ENCODE measurements around the gene PLEKHG5. TPM values are rescaled to one million over a fixed set of nuclear protein-coding genes. Genes with fewer than 3 reads are reported as not detected.

Gene PLEKHG5
- total RNA-seq, 2 donors from 2014 or later = 14.1 to 22.3 TPM

GRCh38 chr1:6425658-6426057 is 65.8 kb downstream of the PLEKHG5 start:
- no peak for DNase-seq
- no peak for ATAC-seq
- intact Hi-C loops (cut with DNase I, micrococcal nuclease) = no loop called here

DNA sequence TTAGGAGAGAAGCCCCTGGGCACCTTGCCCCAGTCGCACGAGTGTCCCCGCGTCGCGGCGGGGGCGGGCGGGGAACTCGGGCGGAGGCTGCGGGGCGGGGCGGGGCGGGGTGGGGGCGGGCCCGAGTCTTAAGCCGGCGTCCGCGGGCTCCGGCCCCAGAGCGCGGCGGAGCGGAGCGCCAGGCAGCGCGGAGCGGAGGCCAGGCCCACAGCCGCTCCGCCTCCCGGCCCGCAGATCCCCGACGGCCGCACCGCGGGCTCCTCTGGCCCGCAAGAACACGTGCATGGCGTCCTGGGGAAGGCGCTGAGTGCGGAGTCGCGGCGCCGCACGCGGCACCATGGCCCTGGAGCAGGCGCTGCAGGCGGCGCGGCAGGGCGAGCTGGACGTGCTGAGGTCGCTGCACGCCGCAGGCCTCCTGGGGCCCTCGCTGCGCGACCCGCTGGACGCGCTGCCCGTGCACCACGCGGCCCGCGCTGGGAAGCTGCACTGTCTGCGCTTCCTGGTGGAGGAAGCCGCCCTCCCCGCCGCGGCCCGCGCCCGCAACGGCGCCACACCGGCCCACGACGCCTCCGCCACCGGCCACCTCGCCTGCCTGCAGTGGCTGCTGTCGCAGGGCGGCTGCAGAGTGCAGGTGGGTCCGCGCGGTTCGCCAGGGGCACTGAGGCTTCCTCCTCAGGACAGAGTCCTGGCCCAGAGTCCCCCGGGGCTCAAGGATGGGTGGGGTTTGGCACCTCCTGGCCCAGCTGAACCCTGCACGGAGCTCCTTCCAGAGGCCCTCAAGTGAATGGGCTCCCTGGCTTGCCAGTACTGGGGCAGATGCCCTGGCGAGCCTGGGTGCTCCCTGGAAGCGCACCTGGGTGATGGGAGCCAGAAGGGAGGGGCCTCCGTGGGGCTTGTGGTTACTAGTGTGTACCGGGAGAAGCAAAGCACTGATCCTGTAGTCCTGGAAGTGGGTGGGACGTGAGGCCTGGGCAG is 66.6 kb downstream of the PLEKHG5 start, which contains the start of gene ESPN:
Gene ESPN, plus strand, starts transcription at position 158 of the 975 bp plus-strand sequence. Its CDS starts 180 bp downstream, at position 338.
- DNase-seq (no peak), ATAC-seq (peak; percentile 34)
- intact Hi-C loops (cut with DNase I, micrococcal nuclease) = no loop called here

DNA sequence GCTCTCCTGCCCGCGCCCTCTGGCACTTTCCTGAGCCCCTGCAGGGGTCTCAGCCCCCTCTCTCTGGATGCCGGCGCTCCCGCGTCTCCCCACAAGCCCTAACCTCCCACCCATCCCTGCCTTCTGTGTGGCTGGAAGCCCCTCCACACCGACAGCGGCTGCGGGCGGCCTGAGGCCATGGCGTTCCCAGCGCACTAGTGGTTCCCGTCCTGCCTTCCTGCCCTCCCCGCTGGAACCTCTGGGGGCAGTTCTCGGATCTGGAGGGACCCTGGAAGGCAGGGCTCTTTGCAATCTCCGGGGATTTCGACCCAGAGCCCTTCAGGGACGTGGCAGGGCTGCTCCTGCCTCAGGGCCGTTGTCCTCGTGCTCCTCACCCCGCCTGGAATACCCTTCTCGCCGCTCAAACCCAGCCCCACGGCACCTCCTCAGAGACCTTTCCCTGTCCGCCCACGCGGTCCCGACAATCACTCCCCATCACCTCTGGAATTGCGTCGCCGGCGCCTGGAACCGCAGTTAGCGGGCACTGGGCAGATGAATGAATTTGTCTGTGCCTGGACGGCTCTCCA is 67.4 kb downstream of the PLEKHG5 start:
- intact Hi-C loops (cut with DNase I, micrococcal nuclease) = no loop called here
- no peak for DNase-seq
- no peak for ATAC-seq

- intact Hi-C loops (cut with DNase I, micrococcal nuclease) = no loop called here
- peak; percentile 34 for ATAC-seq
- DNase-seq = peak; percentile 56 to 87
These were observed 68.0 kb downstream of the PLEKHG5 start for GRCh38 chr1:6423321-6423999.

- intact Hi-C loops (cut with DNase I, micrococcal nuclease) = no loop called here
- DNase-seq (no peak), ATAC-seq (no peak)
These were observed 70.2 kb downstream of the PLEKHG5 start for GRCh38 chr1:6421266-6421665.

GRCh38 chr1:6420454-6421042 is 70.9 kb downstream of the PLEKHG5 start:
- DNase-seq (peak; percentile 71 to 76), ATAC-seq (peak; percentile 38)
- intact Hi-C loops (cut with DNase I, micrococcal nuclease) = no loop called here

DNA sequence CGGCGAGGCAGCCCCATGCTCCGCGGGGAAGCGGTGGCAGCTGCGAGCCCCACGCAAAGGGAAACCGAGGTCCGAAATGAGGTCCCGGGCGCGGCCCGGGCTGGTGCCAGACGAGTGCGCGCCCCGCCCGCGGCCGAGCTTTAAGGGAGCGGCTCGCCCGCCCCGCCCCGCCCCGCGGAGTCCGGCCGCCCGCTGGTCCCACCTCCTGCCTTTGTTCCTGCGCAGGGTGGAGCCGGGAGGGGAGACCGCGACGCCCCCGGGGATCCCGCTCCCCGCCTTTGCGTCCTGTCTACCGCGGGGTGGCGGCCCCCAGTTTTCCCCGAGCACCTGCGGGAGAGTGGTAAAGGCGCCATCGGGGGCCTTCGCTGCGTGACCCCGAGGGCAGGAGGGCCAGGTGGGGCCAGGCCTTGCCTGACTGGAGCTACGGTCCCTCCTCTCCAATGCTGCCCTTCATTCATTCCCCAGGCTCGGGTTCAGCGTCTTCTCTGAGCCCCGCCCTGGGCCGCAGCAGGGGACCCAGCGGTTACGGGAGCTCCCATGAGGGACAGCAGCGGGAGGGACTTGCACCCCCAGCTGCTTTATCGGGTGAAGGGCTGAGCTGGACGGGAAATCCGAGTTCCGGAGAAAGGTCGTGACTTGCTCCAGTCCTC is 71.5 kb downstream of the PLEKHG5 start, which contains the start of gene HES2:
Gene HES2, minus strand, starts transcription at position 116 of the 650 bp plus-strand sequence. Its CDS starts 99 bp downstream, at position 17.
- DNase-seq = peak; percentile 71 to 86
- peak; percentile 70 for ATAC-seq
- intact Hi-C loops (cut with DNase I, micrococcal nuclease) = no loop called here

DNA sequence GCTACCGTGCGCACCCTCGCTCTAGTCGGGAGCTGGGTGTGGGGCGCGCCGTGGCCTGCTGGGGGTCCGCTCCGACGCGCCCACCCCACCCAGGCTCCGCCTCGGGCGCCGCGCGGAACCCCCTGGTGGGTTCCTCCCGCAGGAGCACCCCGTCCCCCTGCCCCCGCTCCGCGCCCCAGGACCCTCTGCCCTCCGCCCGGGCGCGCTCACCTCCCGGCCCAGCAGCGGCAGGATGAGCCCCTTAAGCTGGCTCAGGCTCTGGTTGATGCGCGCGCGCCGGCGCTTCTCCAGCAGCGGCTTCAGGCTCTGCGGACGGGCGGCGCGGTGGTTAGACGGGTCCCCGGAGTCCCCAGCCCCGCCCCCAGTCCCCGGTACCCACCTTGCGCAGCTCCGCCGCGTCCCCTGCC is 72.1 kb downstream of the PLEKHG5 start:
- ATAC-seq (peak; percentile 9), DNase-seq (no peak)
- intact Hi-C loops (cut with DNase I, micrococcal nuclease) = no loop called here

GRCh38 chr1:6418668-6419396 is 72.6 kb downstream of the PLEKHG5 start:
- intact Hi-C loops (cut with DNase I, micrococcal nuclease) = no loop called here
- ATAC-seq (peak; percentile 27), DNase-seq (peak in 1 of 2 donors; percentile 46)

DNA sequence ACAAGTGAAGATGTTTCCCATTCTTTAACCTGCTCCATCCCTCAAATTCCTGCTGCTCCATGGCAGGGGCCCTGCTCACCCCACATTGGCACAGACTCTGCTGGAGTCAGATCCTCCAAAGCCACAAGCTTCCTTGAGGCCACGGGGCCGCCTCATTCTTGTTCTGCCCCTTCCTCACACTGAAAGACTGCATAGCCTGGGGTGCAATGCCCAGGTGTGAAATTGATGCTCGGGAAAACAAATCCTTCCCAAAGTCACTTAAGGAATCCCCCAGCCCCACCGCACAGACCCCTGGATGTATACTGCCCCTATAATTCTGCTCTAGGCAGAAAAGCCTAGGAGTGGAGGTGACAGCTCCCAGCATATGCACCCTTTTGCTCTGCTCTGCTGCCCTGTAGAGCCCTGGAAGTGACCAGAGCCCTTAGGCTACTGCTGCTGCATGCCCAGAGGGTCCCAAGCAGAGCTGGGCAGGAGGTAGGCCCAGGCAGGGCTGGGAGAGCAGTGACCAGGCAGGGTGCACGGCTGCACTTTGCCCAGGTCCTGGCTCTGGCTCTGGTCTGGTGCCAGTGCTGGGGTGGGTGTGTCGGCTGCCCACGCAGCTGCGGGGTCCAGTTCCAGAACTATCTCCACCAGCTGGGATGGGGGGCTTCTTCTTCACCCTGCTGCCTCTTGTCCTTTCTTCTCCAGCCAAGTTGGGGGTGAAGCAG is 73.4 kb downstream of the PLEKHG5 start:
- intact Hi-C loops (cut with DNase I, micrococcal nuclease) = no loop called here
- DNase-seq (peak; percentile 49 to 65), ATAC-seq (peak; percentile 21)

Small RNA genes within 50 kb of the gene (microRNA-seq; reads per million reads assigned to microRNA genes)
- 0 reads per million in 2 donors for gene MIR4252

Other genes starting within 250 kb of the PLEKHG5 start
- not detected for gene HES3, start 247.5 kb downstream of the PLEKHG5 start, total RNA-seq
- gene GPR153, start 230.6 kb downstream of the PLEKHG5 start, total RNA-seq = 10 to 100 TPM; 27.0 to 60.6 TPM
- 10 to 100 TPM; 50.4 to 58.0 TPM for gene ACOT7, start 97.9 kb downstream of the PLEKHG5 start, total RNA-seq
- gene HES2, start 71.7 kb downstream of the PLEKHG5 start, total RNA-seq = 10 to 100 TPM; 29.4 to 34.0 TPM
- 100 to 1,000 TPM; 100 to 152 TPM for gene ESPN, start 66.9 kb downstream of the PLEKHG5 start, total RNA-seq
- gene TNFRSF25, start 25.5 kb downstream of the PLEKHG5 start, total RNA-seq = 10 to 100 TPM; 21.7 to 71.9 TPM
- gene NOL9, start 62.8 kb upstream of the PLEKHG5 start, total RNA-seq = 10 to 100 TPM; 18.3 to 18.5 TPM
- under 1 TPM in 1 of 2 donors, not detected in 1; 0.14 TPM for gene TAS1R1, start 63.6 kb upstream of the PLEKHG5 start, total RNA-seq
- 10 to 100 TPM; 32.4 to 43.2 TPM for gene ZBTB48, start 88.3 kb upstream of the PLEKHG5 start, total RNA-seq
- 10 to 100 TPM in 1 of 2 donors, 1 to 10 TPM in 1; 8.0 to 14.0 TPM for gene KLHL21, start 111.2 kb upstream of the PLEKHG5 start, total RNA-seq
- gene PHF13, start 122.1 kb upstream of the PLEKHG5 start, total RNA-seq = 10 to 100 TPM in 1 of 2 donors, 1 to 10 TPM in 1; 6.7 to 11.2 TPM
- gene THAP3, start 133.2 kb upstream of the PLEKHG5 start, total RNA-seq = 10 to 100 TPM in 1 of 2 donors, 1 to 10 TPM in 1; 7.0 to 10.9 TPM
- 100 to 1,000 TPM in 1 of 2 donors, 10 to 100 TPM in 1; 78.0 to 101 TPM for gene DNAJC11, start 210.1 kb upstream of the PLEKHG5 start, total RNA-seq